Left lung (tissue), 10 donors: ENCODE measurements around the gene PTPRN2. TPM values are rescaled to one million over a fixed set of nuclear protein-coding genes. Genes with fewer than 3 reads are reported as not detected.

ENCODE experiments used
- ATAC-seq: fragments of 200-7000 bp; cut with Tn5 transposase; one replicate; pipeline ENCODE4 v1.9.1; 2020; ENCODE audit warnings: moderate library complexity
- DNase-seq, 4 donors: peaks; one replicate each; pipeline ENCODE4 v3.0.0-alpha.2; 2013 to 2020
- H3K27ac ChIP-seq, 2 donors: fragments of 200-600 bp; sonication (generic) in 1 of 2; one replicate each; pipeline versions ENCODE4 v1.5.0 to v1.8.0; 2020 to 2021
- H3K27me3 ChIP-seq, 2 donors: fragments of 200-600 bp; sonication (generic) in 1 of 2; one replicate each; pipeline versions ENCODE4 v1.5.0 to v1.8.0; 2020 to 2021
- H3K36me3 ChIP-seq, 2 donors: fragments of 200-600 bp; sonication (generic) in 1 of 2; one replicate each; pipeline versions ENCODE4 v1.5.0 to v1.8.0; 2020 to 2021
- H3K4me1 ChIP-seq, 2 donors: fragments of 200-600 bp; one replicate each; pipeline ENCODE4 v1.8.0; 2021
- H3K4me3 ChIP-seq, 2 donors: fragments of 200-600 bp; sonication (generic) in 1 of 2; one replicate each; pipeline versions ENCODE4 v1.5.0 to v1.8.0; 2020 to 2021; ENCODE audit warnings: mild to moderate bottlenecking in 1 of 2
- H3K9me3 ChIP-seq, 2 donors: fragments of 200-600 bp; sonication (generic) in 1 of 2; one replicate each; pipeline versions ENCODE4 v1.5.0 to v1.8.0; 2020 to 2021
- CTCF ChIP-seq, 2 donors: fragments of 200-600 bp; sonication (generic) in 1 of 2; IDR thresholded peaks; one replicate each; pipeline versions ENCODE4 v1.5.0 to v1.8.0; 2021; ENCODE audit warnings: antibody characterized with exemption in 2 of 2
- intact Hi-C, 2 donors: fragments of 100-400 bp; cut with DNase I; formaldehyde crosslinking; loops; one replicate each; pipeline versions ENCODE4 v1.11.2 to v1.14.2; 2022
- polyA plus RNA-seq, 6 donors: library from polyadenylated mRNA; unstranded; fragments of 120-200 nt; gene quantifications; one replicate each; pipeline ENCODE4 v1.2.1, GENCODE V29; 2013; ENCODE audit not compliant: insufficient read length in 6 of 6
- total RNA-seq, 2 donors: library from RNA; stranded (reverse); fragmentation: NEBNext Ultra II Directional; extraction: Animal tissue kit (Norgen Biotek cat#: 25700); gene quantifications; one replicate each; pipeline ENCODE4 v1.2.1, GENCODE V29; 2021
- donor health status: DM: no; HTN: yes; CAD: no.
- donor health status: DM: no; HTN: no; CAD: no.

The PTPRN2 gene
- total and polyA plus RNA-seq, 8 donors = 4.0 to 7.8 (median 6.8) TPM

DNA sequence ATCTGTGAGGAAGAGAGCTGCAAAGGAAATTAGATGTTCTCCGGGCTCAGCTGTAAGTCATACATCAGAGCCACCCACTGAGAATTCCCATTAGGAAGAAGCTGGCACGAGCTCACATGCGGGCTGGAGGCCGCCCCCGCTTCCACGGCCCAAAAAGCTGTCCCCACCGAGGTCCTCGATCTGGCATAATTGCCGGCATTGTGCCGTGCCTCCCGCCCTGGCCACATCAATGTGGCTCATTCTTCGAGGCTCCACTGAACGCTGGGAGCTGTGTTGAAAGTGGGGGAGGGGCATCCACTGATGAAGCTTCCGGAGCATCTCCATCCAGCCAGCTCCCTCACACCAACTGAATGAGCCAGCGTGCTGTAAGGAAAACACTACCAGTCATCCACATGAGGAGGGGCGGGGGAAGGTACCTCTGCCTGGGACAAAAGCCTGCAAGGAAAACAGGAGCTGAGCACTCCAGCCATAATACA, 173.1 kb downstream of the PTPRN2 start:
- no peaks in the 10 kb centered on the region for H3K27me3 ChIP-seq
- ATAC-seq (no peak), DNase-seq (peak in 1 of 4 donors; percentile 49)
- H3K9me3 ChIP-seq = no peaks in the 10 kb centered on the region
- H3K4me3 ChIP-seq = no peak overlapping the region
- H3K36me3 ChIP-seq = no peaks in the 10 kb centered on the region
- no peaks in the 10 kb centered on the region for H3K4me1 ChIP-seq
- TF ChIP-seq CTCF (IDR thresholded peaks at IDR 0.05) = no peak
- H3K27ac ChIP-seq = no peak overlapping the region
- intact Hi-C loops = no loop called here

- no peak for TF ChIP-seq CTCF (IDR thresholded peaks at IDR 0.05)
- Histone ChIP-seq H3K4me1 (no peaks in the 10 kb centered on the region), H3K9me3 (no peaks in the 10 kb centered on the region), H3K36me3 (no peaks in the 10 kb centered on the region), H3K27ac (no peak overlapping the region), H3K27me3 (no peaks in the 10 kb centered on the region), H3K4me3 (no peak overlapping the region)
- DNase-seq (no peak), ATAC-seq (no peak)
- intact Hi-C loops = no loop called here
Measured at GRCh38 chr7:158414002-158414401, 173.6 kb downstream of the PTPRN2 start.

DNA sequence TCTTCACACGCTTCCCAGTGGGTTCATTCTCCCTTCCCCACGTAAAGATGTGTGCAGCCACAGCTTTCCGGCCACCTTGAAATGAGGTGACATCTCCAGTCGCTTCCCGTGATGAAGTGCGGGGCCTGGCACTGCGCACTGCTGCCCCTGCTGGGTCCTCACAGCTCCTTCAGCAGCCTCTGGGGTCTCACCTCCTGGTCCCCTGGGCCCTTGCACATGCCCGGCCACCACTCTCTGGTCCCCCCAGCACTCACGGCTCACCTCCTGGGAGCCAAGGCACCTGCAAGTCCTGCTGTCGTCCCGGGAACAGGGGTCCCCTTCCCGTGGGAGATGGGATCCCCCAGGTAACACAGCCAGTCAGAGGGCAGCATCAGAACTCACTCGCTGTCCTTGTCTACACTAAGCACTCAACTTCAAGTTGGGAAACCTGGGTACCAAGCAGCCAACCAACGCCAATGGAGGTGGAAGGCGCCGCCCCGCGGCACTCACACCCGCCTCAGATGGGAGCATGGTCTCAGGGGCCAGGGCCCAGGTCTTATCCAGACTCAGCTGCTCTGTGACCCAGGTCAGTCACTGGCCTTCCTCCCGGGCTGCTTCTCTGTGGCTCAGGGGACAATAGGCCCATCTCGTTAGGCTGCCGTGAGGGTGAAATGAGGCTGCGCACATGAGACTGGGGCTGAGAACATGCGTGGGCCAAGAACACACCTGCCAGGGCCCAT, 176.2 kb downstream of the PTPRN2 start:
- DNase-seq (peak in 1 of 4 donors; percentile 69), ATAC-seq (no peak)
- no peaks in the 10 kb centered on the region for H3K36me3 ChIP-seq
- no peak overlapping the region for H3K4me3 ChIP-seq
- no peaks in the 10 kb centered on the region for H3K27me3 ChIP-seq
- TF ChIP-seq CTCF (IDR thresholded peaks at IDR 0.05) = no peak
- H3K4me1 ChIP-seq = no peaks in the 10 kb centered on the region
- no peak overlapping the region for H3K27ac ChIP-seq
- no peaks in the 10 kb centered on the region for H3K9me3 ChIP-seq
- intact Hi-C loops = no loop called here

DNA sequence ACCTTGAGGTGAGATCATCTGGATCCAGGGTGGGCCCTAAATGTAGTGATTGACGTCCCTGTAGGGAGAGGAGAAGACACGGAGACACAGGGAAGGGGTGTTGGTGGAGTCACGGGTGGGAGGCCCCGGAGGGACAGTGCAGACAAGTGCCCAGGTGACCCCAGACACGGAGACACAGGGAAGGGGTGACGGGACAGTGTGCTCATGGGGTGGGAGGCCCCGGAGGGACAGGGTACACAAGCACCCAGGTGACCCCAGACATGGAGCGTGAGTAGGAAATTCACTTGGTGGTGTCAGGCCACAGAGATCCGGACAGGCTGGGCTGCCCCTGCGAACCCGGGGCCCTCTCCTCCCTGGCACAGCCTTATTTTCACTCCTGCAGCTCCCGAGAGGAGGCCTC, 176.9 kb downstream of the PTPRN2 start:
- ATAC-seq = no peak
- peak in 1 of 4 donors; percentile 72 for DNase-seq
- no peak overlapping the region for H3K27ac ChIP-seq
- intact Hi-C loops = no loop called here
- no peaks in the 10 kb centered on the region for H3K4me1 ChIP-seq
- no peak overlapping the region for H3K4me3 ChIP-seq
- TF ChIP-seq CTCF (IDR thresholded peaks at IDR 0.05) = no peak
- no peaks in the 10 kb centered on the region for H3K9me3 ChIP-seq
- H3K36me3 ChIP-seq = no peaks in the 10 kb centered on the region
- no peaks in the 10 kb centered on the region for H3K27me3 ChIP-seq

DNA sequence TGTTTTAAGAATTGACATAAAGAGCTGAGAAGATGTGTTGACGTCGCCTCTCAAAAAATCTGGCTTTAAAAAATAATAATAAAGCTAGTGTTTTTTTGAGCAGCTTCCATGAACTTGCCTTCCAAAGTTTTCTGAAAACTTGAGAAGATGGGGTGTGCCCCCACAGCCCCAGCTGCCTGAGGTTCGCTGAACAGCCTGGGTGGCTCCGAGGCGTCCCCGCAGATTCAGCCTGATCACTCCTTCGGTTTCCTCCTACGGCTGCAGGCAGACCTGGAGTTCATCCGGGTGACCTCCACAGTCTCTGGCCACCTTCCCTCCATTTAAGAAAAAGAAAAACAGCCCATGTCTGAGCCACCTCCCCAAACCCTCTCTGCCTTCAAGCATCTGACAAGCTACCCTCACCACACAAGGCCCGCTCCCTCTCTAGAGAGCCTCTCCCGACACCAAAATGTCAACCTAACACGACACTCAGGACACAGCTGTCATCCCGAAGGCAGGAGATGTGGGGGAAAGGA, 177.8 kb downstream of the PTPRN2 start:
- DNase-seq (no peak), ATAC-seq (no peak)
- intact Hi-C loops = no loop called here
- Histone ChIP-seq H3K27ac (no peak overlapping the region), H3K4me1 (no peaks in the 10 kb centered on the region), H3K4me3 (no peak overlapping the region), H3K27me3 (no peaks in the 10 kb centered on the region), H3K36me3 (no peaks in the 10 kb centered on the region), H3K9me3 (no peaks in the 10 kb centered on the region)
- TF ChIP-seq CTCF (IDR thresholded peaks at IDR 0.05) = no peak
